NCI-H128 (cell line): Measurements from ENCODE around the gene MGRN1.

Source experiments
- DNase-seq: peaks from one replicate; lab custom pipeline; 2025; ENCODE audit not compliant: unreplicated experiment; lab: John Stamatoyannopoulos, UW

The MGRN1 gene

GRCh38 chr16:4673387-4674046, 48.9 kb downstream of the MGRN1 start:
- no peak for DNase-seq

GRCh38 chr16:4674926-4675530, 50.4 kb downstream of the MGRN1 start:
- no peak for DNase-seq

DNA sequence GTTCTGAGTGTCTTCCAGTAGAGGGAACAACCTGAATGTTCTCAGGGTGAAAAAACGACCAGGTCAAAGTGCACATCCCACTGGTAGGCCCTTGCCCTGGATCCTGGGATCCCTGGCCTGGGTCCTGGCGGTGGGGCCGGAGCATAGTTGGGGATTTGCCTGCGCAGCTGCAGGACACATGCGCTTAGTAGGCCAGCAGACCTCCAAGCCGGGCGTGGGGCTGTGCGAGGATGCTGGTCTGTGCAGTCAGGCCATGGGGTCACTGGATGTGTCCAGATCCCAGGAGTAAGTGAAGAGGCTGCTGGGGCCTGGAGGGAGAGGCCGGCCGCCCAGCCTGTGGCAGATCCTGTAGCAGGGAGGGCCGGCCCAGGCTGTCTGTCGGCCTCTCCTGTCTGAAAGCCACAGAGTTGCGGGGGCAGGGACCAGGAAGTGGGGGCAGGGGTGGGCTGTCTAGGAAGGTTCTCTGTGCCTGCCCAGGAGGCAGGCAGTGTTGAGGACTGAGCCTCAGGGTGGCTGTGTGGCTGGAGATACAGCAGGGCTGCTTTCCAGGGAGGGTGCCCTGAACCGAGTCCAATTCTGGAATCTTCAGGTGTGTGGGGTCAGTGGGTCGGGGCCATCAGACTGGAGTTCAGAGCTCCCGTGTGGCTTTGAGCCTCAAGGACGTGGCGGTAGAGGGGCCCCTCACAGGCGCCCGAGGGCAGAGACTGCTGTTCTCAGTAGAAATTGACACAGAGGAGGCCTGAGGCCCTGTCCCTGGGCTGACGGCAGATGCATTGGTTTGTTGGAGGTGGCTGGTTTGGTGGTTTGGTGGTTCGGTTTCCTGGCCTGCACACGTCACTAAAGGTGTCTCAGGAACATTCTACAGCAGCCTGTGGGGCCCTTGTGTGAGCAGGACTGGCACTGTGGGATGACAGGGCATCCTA, 51.5 kb downstream of the MGRN1 start:
- no peak for DNase-seq

DNA sequence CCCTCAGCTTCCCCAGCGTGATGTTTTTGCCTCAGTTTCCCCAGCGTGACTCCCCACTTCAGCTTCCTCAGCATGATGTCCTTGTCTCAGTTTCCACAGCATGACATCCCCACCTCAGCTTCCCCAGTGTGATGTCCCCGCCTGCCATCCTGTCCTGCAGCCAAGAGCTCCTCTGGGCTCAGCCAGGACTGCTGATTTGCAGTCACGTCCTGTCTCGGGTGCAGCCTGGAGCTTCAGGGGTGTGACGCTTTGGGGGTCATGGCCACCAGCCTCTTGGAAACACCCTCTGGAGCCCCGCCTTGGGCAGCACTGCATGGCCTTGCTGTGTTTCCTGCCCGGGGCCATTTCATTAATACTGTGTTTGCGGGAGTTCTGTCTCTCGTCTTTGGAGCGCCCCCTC, 52.2 kb downstream of the MGRN1 start:
- no peak for DNase-seq

GRCh38 chr16:4677390-4677789, 52.8 kb downstream of the MGRN1 start:
- DNase-seq = no peak

DNA sequence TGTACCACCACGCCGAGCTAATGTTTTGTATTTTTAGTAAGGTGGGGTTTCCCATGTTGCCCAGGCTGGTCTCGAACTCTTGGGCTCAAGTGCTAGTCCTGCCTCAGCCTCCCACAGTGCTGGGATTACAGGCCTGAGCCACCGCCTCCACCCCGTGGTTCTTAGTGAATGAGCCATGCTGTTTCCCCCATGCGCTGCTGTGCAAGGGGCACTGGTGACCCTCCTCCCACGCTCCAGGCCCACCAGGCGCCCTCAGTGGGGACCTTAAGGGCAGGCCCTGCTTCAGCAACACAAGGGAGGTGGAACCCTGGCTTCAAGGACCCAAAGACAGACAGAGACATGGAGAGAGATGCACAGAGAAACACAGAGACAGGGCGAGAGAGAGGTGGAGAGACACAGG, 53.4 kb downstream of the MGRN1 start:
- no peak for DNase-seq

- DNase-seq = no peak
Observed at GRCh38 chr16:4678596-4678995, 54.0 kb downstream of the MGRN1 start.

- DNase-seq = no peak
Observed at GRCh38 chr16:4679156-4679849, 54.7 kb downstream of the MGRN1 start.

GRCh38 chr16:4679850-4680636, 55.4 kb downstream of the MGRN1 start:
- DNase-seq = no peak

DNA sequence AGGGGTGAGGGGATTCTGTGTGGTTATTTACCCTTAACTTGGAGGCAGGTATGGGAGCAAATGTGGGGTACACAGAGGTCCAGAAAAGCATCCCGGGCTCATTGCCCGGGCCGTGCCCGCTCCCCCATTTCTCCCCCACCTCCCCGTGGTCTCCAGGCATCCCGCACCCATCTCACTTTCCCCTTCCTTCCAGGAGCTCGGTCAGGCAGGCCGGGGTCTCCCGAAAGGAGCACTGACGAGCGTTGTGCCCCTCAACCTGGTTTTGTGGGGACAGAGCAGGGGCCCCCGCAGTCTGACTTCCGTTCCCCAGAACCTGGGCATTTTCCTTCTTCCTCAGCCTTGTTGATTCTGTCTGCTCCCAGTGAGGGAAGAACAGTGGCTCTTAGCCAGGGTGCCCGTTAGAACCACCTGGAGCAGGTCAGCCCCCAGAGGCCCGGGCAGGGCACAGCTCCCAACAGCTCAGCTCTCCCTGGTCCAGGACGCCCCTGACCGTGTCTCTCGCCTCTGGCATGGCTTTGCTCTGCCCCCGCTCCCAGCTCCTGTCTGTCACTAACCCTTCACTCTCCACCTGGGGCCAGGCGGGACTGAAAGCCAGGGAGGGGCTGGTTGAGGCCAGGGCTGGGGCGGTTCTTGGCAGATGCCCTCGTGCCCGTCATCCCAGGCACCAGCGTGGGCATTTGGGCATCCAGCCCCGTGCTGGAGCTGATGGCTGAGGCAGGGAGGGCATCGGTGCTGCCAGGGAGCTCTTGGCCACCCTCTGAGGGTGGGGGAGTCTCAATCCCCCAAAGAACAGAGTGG, 56.2 kb downstream of the MGRN1 start:
- DNase-seq = no peak

GRCh38 chr16:4681471-4682083, 57.0 kb downstream of the MGRN1 start:
- no peak for DNase-seq

DNA sequence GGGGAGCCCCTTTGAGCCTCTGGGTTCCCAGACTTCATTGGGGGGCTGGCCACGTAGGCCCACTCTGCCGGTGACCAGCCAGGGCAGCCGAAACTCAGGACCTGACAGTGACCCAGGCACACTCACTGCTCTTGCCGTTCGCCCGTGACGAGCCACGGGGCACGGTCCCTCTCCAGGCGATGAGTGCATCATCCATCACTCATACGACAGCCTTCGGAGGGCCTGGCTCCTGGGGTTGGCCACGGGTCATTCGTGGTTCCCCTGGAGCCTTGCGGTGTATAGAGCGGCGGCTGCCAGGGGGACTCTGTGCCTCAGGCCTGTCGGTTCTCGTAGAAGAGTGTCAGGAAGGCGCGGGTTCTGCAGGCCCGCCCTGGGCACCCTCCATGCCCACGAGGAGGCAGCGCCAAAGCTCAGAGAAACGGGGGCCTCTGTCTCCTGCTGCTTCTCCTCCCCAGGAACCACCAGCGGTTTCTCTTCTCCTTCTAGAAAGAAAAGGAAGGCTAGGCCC, 57.5 kb downstream of the MGRN1 start:
- no peak for DNase-seq

- DNase-seq = no peak
Observed at GRCh38 chr16:4682616-4683254, 58.1 kb downstream of the MGRN1 start.

- no peak for DNase-seq
Observed at GRCh38 chr16:4683255-4684057, 58.8 kb downstream of the MGRN1 start.

GRCh38 chr16:4684058-4684715, 59.6 kb downstream of the MGRN1 start:
- DNase-seq = no peak

DNA sequence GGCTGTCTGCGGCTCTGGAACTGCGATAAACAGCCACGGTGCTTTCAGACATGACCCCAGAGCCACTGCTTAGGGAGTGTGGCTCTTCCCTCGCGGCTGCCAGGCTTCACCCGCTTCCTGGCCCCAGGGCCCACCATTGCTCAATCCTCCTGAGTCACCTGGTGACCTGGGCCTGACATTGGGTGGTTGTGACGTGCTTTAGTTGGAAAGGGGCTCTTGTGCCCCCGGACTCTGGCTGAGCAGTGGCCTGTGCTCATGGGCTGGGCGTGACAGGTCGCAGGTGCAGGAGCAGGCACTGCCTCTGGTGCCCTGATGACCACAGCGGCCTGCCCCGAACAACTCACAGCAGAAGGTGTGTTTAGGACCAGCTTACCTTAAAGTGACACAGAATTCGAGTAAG, 60.1 kb downstream of the MGRN1 start:
- DNase-seq = no peak

- no peak for DNase-seq
Observed at GRCh38 chr16:4685292-4685691, 60.7 kb downstream of the MGRN1 start.
